Measurements from ENCODE around the gene FAR2.

- TF ChIP-seq POLR2AphosphoS5 (IDR thresholded peaks at IDR 0.05; ENCODE audit: low read depth) (no peak), CTCF (IDR thresholded peaks at IDR 0.05; ENCODE audit: insufficient read depth, low read length) (no peak), GABPA (IDR thresholded peaks at IDR 0.05; ENCODE audit: low read depth) (no peak), REST (IDR thresholded peaks at IDR 0.05; ENCODE audit: insufficient replicate concordance, low read depth) (no peak)
Measured at GRCh38 chr12:29382251-29382650, 233.2 kb downstream of the FAR2 start.

Measured in HL-60 (cell line).